Measurements from ENCODE around the gene EXOC7. TPM values are rescaled to one million over a fixed set of nuclear protein-coding genes. Genes with fewer than 3 reads are reported as not detected.

Gene EXOC7
- total RNA-seq, 4 donors from 2014 or later: 57.7 to 79.1 (median 71.4) TPM

DNA sequence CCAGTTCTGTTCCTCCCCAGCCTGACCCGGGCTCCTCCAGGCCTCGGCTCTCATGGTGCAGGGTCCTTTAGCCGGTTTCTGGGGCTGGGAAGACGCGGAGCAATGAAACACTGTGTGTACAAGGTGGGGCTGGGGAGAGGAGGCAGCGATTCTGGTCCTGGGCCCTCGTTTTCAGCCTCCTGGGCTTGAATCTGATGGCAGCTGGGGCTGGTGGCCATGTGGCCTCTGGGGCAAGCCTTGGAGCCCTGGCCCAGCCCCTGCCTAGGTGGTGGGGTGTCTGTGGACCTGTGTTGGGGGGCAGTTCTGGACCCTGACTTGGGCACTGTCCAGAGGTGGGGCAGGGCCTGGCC lies 33.4 kb upstream of the EXOC7 start:
- TF ChIP-seq, protein P1, sequence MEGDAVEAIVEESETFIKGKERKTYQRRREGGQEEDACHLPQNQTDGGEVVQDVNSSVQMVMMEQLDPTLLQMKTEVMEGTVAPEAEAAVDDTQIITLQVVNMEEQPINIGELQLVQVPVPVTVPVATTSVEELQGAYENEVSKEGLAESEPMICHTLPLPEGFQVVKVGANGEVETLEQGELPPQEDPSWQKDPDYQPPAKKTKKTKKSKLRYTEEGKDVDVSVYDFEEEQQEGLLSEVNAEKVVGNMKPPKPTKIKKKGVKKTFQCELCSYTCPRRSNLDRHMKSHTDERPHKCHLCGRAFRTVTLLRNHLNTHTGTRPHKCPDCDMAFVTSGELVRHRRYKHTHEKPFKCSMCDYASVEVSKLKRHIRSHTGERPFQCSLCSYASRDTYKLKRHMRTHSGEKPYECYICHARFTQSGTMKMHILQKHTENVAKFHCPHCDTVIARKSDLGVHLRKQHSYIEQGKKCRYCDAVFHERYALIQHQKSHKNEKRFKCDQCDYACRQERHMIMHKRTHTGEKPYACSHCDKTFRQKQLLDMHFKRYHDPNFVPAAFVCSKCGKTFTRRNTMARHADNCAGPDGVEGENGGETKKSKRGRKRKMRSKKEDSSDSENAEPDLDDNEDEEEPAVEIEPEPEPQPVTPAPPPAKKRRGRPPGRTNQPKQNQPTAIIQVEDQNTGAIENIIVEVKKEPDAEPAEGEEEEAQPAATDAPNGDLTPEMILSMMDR (IDR thresholded peaks at IDR 0.05; ENCODE audit: low read depth): no peak

DNA sequence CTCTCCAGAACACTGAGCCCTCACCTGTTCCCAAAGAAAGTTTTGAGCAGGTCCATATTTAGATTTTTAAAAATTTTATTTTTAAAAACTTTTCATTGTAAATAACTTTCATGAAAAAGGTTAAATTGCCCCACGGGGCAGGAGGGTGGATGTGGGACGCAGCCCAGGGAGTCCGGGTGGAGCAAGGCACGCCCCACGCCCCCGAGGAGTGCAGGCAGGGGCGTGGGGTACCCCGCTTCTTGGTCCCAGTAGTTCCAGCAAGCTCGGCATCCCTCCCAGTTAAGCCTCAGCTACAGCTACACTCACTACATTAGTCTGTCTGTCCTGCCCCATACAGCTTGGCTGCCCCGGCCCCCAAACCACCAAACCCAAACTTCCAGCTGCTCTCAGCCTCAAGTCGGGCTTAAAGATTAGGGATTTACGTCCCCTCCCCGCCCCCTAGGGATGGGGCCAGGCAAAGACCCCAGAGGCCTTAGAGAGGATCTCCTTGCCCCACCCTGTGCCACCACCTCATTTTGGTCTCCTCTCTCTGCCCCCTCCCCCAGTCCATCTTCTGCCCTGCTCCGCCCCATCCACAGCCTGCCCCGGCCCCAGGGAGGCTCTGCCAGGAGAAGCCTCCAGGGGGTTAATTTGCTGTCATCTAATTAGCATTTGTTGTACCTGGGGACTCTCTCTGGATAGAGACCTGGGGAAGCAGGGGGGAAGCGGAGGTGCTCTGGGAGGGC lies 32.9 kb upstream of the EXOC7 start:
- TF ChIP-seq, protein P1 (IDR thresholded peaks at IDR 0.05; ENCODE audit: low read depth): no peak

DNA sequence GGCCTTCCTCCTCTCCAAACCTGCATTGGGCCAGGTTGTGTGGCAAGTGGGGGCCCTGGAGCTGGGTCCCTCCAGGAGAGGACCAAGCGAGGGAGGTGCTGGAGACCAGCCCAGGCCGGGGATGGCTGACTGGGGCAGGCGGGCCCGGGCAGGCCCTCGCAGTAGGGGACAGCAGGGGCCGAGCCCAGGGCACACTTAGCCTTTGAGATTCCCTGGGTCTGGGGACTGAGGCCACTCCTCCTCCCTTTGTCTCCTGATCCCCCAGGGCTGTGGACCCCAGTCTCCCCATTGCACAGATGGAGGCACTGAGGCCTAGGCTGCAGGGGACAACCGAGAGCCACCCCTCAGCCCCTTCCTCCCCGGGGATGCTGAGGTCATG lies 32.2 kb upstream of the EXOC7 start:
- TF ChIP-seq, protein P1 (IDR thresholded peaks at IDR 0.05; ENCODE audit: low read depth): no peak

DNA sequence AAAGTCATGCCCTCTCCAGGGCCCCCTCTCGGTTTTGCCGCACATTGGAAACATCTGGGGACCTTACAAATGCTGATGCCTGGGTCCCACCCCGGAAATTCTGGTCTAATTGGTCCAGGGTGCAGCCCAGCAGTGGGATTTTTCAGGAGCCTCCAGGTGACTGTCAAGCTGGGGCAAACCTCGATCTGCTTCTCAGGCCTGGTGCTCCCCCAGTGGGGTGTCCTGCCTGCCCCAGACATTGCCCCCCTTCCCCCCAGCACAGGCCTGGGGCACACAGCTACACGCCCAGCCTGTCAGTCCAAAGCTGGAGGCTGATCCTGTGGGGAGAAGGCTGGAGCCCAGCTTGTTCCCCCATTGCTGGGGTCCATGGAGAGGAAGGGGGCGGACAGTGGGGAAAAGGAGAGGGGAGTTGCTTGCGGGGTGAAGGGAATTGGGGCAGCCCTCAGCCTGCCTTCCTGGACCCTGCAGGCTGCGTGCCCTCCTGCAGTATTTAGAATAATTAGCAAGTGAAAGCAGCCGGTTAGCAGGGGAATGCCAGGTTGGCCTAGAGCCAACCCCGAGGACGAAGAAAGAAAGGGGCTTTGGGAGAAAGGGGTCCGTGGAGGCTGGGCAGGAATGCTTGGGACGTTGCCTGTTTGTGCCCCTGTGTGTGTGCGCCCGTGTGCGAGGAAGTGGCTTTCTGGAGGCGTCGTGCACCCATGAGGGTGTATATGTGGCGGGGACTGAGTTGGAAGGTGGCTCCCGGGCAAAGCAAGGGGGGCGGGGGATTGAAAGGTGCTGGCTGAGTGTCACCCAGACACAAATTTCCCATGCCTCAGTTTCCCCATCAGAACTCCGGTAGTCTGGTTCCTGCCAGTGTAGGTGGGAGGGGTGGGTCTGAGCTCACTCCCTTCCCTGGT lies 31.6 kb upstream of the EXOC7 start:
- TF ChIP-seq, protein P1 (IDR thresholded peaks at IDR 0.05; ENCODE audit: low read depth): no peak

DNA sequence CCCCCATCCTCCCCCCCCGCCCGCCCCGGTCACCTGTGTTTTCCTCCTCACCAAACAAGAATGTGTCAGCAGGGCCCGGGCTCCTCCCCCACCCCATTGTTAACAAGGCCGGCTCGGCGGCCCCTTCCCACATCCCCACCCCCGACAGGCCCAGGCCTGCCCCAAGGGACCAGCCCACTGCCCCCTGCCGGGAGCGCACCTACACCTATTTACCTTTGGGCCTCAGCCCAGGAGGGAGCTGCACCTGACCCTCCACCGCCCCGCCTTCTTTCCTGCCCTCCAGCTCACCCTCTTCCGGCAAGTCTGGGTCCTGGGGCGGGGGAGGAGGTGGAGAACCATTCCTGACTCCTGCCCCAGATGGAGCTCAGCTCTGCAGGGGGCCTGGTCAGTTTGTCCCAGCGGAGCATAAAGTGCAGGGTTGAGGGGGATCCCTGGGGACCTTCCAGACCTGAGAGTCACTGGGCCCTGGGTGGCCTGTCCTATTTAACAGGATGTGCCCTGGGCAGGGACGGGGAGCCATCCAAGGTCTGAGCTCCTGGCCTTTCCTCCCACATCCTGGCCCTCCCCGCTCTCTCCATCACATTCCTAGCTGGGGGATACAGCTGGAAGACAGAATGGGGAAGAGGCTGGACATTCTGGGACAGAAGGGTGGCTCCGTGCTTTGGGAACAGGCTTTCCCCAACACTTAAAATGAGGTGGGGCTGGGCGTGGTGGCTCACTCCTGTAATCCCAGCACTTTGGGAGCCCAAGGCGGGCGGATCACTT lies 29.2 kb upstream of the EXOC7 start:
- TF ChIP-seq, protein P1 (IDR thresholded peaks at IDR 0.05; ENCODE audit: low read depth): no peak

DNA sequence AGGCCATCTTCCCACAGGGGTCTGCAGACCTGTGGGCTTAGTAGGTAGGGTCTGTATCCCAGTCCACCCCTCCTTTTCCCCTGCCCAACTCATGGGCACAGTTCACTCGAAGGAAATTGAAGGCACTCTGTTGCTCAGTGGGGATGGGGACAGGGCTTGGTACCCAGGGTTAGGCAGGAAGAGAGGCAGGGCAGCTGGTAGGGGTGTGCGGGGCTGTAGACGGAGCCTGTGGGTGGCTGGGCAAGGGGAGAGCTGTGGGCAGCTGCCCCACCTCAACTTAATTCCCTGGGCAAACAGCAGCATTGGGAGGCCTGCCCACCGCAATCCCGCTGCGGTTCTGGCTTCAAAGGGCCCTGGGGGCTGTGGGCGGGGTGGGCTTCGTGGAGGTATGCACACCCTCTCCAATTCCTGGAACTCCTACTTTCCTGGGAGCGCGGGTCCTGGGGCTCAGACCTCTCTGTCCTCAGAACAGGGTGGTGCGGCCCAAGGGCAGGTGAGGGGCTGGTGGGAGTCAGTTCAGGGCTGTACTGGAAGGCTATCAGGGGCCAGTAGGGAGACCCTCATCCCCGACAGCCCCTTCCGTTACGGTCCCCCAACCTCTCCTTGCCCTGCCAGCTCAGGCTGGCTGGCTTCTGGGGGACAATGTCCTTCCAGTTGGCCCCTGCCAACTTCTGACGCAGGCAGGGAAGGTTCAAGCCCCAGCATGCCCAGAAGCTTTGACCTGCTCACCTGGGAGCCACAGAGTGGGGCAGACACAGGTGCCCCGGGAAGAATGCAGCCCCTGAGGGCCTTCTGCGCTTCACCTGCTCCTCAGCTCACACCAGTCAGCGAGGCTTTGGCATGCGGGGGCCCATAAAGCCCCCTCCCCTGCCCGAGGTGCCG lies 28.3 kb upstream of the EXOC7 start:
- TF ChIP-seq, protein P1 (IDR thresholded peaks at IDR 0.05; ENCODE audit: low read depth): no peak
